ENCODE results near the gene MCAM. TPM values are rescaled to one million over a fixed set of nuclear protein-coding genes. Genes with fewer than 3 reads are reported as not detected.

MCAM gene
- total and polyA plus RNA-seq, 2 donors (not counting 3 experiments of a cell fraction or from before 2014, with no cell fraction given), result 1,027 to 2,543 TPM

DNA sequence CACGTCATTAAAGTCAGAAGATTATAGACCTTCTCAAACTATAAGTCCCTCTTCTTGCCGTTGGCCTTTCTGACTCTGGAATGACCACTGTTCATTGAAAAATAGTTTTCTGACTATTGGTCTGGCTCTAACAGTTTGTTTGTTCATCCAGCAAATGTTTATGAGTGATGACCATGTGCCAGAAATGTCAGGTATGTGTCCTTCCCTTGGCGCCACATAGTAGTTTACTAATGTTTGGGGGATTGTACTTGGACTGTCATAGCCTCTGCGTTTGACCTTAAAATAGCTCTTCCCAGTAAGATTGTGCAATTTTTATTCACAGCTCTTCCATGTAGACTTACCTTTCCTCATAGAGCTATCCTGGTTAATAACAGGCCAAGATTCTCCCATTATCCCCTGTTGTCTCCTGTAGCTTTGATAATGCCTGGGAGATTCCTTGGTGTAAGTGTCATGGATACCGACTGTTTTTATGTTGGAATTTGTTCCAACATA, 13.7 kb downstream of the MCAM start:
- CTCF ChIA-PET, result interaction anchor here (0.7 to 8.7 kb wide), 5 partner anchors 16 to 97 kb away, joined by 3 to 136 read pairs (median 3); partner anchors contain the start of genes CBL and MCAM
- Histone ChIP-seq H3K79me2 (ENCODE audit: control insufficient read depth, insufficient read depth, low read length) (no peaks in the 10 kb centered on the region), H2AFZ (ENCODE audit: low read depth, low read length) (no peak overlapping the region), H3K4me1 (ENCODE audit: control insufficient read depth, extremely low read depth, insufficient read depth, low read length) (peaks cover 2% of the 10 kb centered on the region), H3K9ac (replicated peaks; ENCODE audit: extremely low read depth, insufficient read depth, low read length) (no peak overlapping the region), H3K9me1 (replicated peaks; ENCODE audit: control insufficient read depth, extremely low read depth, insufficient read depth, low read length) (no peaks in the 10 kb centered on the region), H3K4me3 (replicated peaks in 1 of 3; ENCODE audit: insufficient read depth in 1 of 3, low read depth in 1 of 3, low read length in 3 of 3) (no peak overlapping the region), H3K36me3 (ENCODE audit: control insufficient read depth in 2 of 2, extremely low read depth in 1 of 2, insufficient read depth in 2 of 2, low read length in 2 of 2) (peaks cover 20 to 23% of the 10 kb centered on the region in 2 experiments), H3K27ac (ENCODE audit: insufficient read depth, low read depth, low read length) (no peak overlapping the region), H4K20me1 (replicated peaks; ENCODE audit: control insufficient read depth, extremely low read depth, insufficient read depth, low read length) (no peaks in the 10 kb centered on the region), H3K9me3 (replicated peaks; ENCODE audit: control insufficient read depth, insufficient read depth, low read length) (no peaks in the 10 kb centered on the region), H3K27me3 (ENCODE audit: control insufficient read depth in 2 of 2, insufficient read depth in 2 of 2, low read length in 2 of 2) (no peaks in the 10 kb centered on the region), H3K4me2 (ENCODE audit: insufficient read depth, low read length) (no peak overlapping the region)
- no peak for TF ChIP-seq EZH2 (IDR thresholded peaks at IDR 0.05; ENCODE audit: borderline replicate concordance, low read depth, low read length, severe bottlenecking)
- no peak for TF ChIP-seq MYC (IDR thresholded peaks at IDR 0.05; ENCODE audit: low read depth, low read length)
- TF ChIP-seq POLR2AphosphoS5 (IDR thresholded peaks at IDR 0.05; ENCODE audit: insufficient read depth, low read depth, low read length), result no peak
- TF ChIP-seq POLR2A (IDR thresholded peaks at IDR 0.05; ENCODE audit: low read depth, low read length), result no peak
- no TSS peak for BruUV-seq (replicated peaks)
- DNase-seq (ENCODE audit: low read depth, low spot score) (no peak), FAIRE-seq (no peak)
- dilution Hi-C loops (cut with MboI; ENCODE audit: extremely low pct_ligation_motif_present, low sequenced_read_pairs), result no loop called here
- intact Hi-C loops (cut with micrococcal nuclease), result no loop called here
- POLR2A ChIA-PET, result no interaction called here

DNA sequence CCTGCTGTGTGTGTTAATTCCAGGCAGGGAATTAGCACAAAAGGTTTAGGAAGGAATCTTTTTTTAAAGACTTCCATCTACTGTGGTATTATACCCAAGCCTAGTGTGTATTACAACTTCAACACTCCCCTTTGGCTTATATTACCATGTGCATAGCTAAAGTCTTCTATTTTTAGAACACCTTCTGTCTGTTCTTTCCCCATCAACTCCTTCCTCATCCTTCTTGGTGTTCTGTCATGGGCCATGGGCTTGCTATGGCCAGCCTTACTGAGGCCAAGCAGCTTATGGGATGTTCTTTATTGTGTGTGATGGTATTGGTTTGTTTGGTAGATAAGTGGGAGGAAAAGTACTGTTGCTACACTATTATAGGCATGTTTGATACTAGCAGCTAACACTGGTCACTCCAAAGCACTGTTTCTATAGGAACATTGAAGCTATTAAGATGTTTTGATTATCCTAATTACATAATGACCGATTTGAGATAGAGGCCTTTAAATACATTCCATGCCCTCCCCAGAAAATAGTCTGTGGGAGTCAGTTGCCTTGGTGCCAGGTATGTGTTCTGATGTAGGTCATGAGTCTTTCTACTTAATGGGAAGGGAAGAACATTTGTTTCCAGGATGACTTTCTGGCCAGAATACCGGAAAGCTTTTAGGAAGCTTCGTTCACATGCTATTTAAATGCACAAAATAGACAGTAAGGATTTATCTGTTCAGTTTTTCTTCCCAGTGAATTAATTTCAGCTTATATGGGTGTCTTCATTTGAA, 16.5 kb downstream of the MCAM start:
- Histone ChIP-seq H3K4me2 (ENCODE audit: insufficient read depth, low read length) (no peak overlapping the region), H3K27me3 (ENCODE audit: control insufficient read depth in 2 of 2, insufficient read depth in 2 of 2, low read length in 2 of 2) (no peaks in the 10 kb centered on the region), H3K4me1 (ENCODE audit: control insufficient read depth, extremely low read depth, insufficient read depth, low read length) (peaks cover 2% of the 10 kb centered on the region), H3K79me2 (ENCODE audit: control insufficient read depth, insufficient read depth, low read length) (no peaks in the 10 kb centered on the region), H3K9me3 (replicated peaks; ENCODE audit: control insufficient read depth, insufficient read depth, low read length) (no peaks in the 10 kb centered on the region), H3K9me1 (replicated peaks; ENCODE audit: control insufficient read depth, extremely low read depth, insufficient read depth, low read length) (no peaks in the 10 kb centered on the region), H3K4me3 (replicated peaks in 1 of 3; ENCODE audit: insufficient read depth in 1 of 3, low read depth in 1 of 3, low read length in 3 of 3) (no peak overlapping the region), H2AFZ (ENCODE audit: low read depth, low read length) (no peak overlapping the region), H3K27ac (ENCODE audit: insufficient read depth, low read depth, low read length) (no peak overlapping the region), H4K20me1 (replicated peaks; ENCODE audit: control insufficient read depth, extremely low read depth, insufficient read depth, low read length) (no peaks in the 10 kb centered on the region), H3K9ac (replicated peaks; ENCODE audit: extremely low read depth, insufficient read depth, low read length) (no peak overlapping the region), H3K36me3 (ENCODE audit: control insufficient read depth in 2 of 2, extremely low read depth in 1 of 2, insufficient read depth in 2 of 2, low read length in 2 of 2) (peaks cover 24 to 29% of the 10 kb centered on the region in 2 experiments)
- intact Hi-C loops (cut with micrococcal nuclease) (no loop called here), dilution Hi-C loops (cut with MboI; ENCODE audit: extremely low pct_ligation_motif_present, low sequenced_read_pairs) (no loop called here)
- TF ChIP-seq, protein P1, sequence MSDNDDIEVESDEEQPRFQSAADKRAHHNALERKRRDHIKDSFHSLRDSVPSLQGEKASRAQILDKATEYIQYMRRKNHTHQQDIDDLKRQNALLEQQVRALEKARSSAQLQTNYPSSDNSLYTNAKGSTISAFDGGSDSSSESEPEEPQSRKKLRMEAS (IDR thresholded peaks at IDR 0.05; ENCODE audit: insufficient read depth, insufficient read length), result no peak
- no peak for TF ChIP-seq MYC (IDR thresholded peaks at IDR 0.05; ENCODE audit: low read depth, low read length)
- TF ChIP-seq JUN (IDR thresholded peaks at IDR 0.05; ENCODE audit: borderline replicate concordance, insufficient read depth, insufficient read length, low read depth), result no peak
- no peak for TF ChIP-seq GATA2 (IDR thresholded peaks at IDR 0.05; ENCODE audit: insufficient read depth, insufficient read length, low read depth, low read length)
- TF ChIP-seq POLR2A (IDR thresholded peaks at IDR 0.05; ENCODE audit: low read depth, low read length), result no peak
- no peak for FAIRE-seq
- ChIA-PET CTCF (interaction anchor here (0.5 to 1.6 kb wide), 7 partner anchors 10 to 310 kb away, joined by 3 to 7 read pairs (median 3); partner anchors contain the start of gene CBL), POLR2A (no interaction called here)
- TSS peak; percentile 1 for BruUV-seq (replicated peaks)
- no peak for DNase-seq (ENCODE audit: low read depth, low spot score)

All from endothelial cell of umbilical vein (primary cell).